C1 segment of cervical spinal cord (tissue), 14 donors: ENCODE results near the gene GPAT2.
"Not testable (repeated sequence)": the region's sequence is repeated elsewhere in the genome, so short reads cannot be mapped to it uniquely, and the experiment has no call there.

ENCODE experiments used
- DNase-seq, 14 donors: peaks; one replicate each; lab custom pipeline; 2025; lab: John Stamatoyannopoulos, UW

GPAT2 gene

GRCh38 chr2:96064760-96065159 is 30.0 kb upstream of the GPAT2 start:
- DNase-seq, result not testable (repeated sequence)

- not testable (repeated sequence) for DNase-seq
These were observed 29.4 kb upstream of the GPAT2 start for GRCh38 chr2:96064047-96064675.

GRCh38 chr2:96063116-96063899 is 28.6 kb upstream of the GPAT2 start:
- DNase-seq, result not testable (repeated sequence)

- not testable (repeated sequence) for DNase-seq
These were observed 27.8 kb upstream of the GPAT2 start for GRCh38 chr2:96062483-96062882.

- not testable (repeated sequence) for DNase-seq
These were observed 27.2 kb upstream of the GPAT2 start for GRCh38 chr2:96061901-96062300.

GRCh38 chr2:96061197-96061817 is 26.6 kb upstream of the GPAT2 start:
- not testable (repeated sequence) for DNase-seq

GRCh38 chr2:96060325-96060724 is 25.6 kb upstream of the GPAT2 start:
- DNase-seq, result not testable (repeated sequence)

- not testable (repeated sequence) for DNase-seq
These were observed 24.7 kb upstream of the GPAT2 start for GRCh38 chr2:96059443-96059842.

- DNase-seq, result not testable (repeated sequence)
These were observed 21.1 kb upstream of the GPAT2 start for GRCh38 chr2:96055830-96056229.

GRCh38 chr2:96054537-96054936 is 19.8 kb upstream of the GPAT2 start:
- not testable (repeated sequence) for DNase-seq

GRCh38 chr2:96053385-96053784 is 18.7 kb upstream of the GPAT2 start:
- not testable (repeated sequence) for DNase-seq

- not testable (repeated sequence) for DNase-seq
These were observed 17.9 kb upstream of the GPAT2 start for GRCh38 chr2:96052632-96053031.

GRCh38 chr2:96049917-96050262 is 15.2 kb upstream of the GPAT2 start:
- DNase-seq, result not testable (repeated sequence)

GRCh38 chr2:96049049-96049916 is 14.6 kb upstream of the GPAT2 start:
- DNase-seq, result not testable (repeated sequence)

- not testable (repeated sequence) for DNase-seq
These were observed 838 bp upstream of the GPAT2 start for GRCh38 chr2:96035554-96035953.

GRCh38 chr2:96033997-96034396 is 719 bp downstream of the GPAT2 start:
- DNase-seq, result not testable (repeated sequence)

- not testable (repeated sequence) for DNase-seq
These were observed 6.9 kb downstream of the GPAT2 start for GRCh38 chr2:96027725-96028325.

- DNase-seq, result not testable (repeated sequence)
These were observed 9.0 kb downstream of the GPAT2 start for GRCh38 chr2:96025755-96026154.

- no peak for DNase-seq
These were observed 9.6 kb downstream of the GPAT2 start for GRCh38 chr2:96025194-96025492.

- DNase-seq, result no peak
These were observed 10.2 kb downstream of the GPAT2 start for GRCh38 chr2:96024336-96025193.
